ENCODE results near the gene ANKRD23.
"Not testable (repeated sequence)": the region's sequence is repeated elsewhere in the genome, so short reads cannot be mapped to it uniquely, and the experiment has no call there.

The ANKRD23 gene

GRCh38 chr2:96866986-96867755, 23.4 kb upstream of the ANKRD23 start:
- no peak for DNase-seq (ENCODE audit: low read depth)
- TF ChIP-seq, protein P1, sequence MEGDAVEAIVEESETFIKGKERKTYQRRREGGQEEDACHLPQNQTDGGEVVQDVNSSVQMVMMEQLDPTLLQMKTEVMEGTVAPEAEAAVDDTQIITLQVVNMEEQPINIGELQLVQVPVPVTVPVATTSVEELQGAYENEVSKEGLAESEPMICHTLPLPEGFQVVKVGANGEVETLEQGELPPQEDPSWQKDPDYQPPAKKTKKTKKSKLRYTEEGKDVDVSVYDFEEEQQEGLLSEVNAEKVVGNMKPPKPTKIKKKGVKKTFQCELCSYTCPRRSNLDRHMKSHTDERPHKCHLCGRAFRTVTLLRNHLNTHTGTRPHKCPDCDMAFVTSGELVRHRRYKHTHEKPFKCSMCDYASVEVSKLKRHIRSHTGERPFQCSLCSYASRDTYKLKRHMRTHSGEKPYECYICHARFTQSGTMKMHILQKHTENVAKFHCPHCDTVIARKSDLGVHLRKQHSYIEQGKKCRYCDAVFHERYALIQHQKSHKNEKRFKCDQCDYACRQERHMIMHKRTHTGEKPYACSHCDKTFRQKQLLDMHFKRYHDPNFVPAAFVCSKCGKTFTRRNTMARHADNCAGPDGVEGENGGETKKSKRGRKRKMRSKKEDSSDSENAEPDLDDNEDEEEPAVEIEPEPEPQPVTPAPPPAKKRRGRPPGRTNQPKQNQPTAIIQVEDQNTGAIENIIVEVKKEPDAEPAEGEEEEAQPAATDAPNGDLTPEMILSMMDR (conservative IDR thresholded peaks at IDR 0.05; ENCODE audit: low read depth, low read length) = no peak
- H3K4me3 ChIP-seq (ENCODE audit: low read length) = peak overlapping the region; percentile 87

GRCh38 chr2:96866586-96866985, 22.8 kb upstream of the ANKRD23 start:
- H3K4me3 ChIP-seq (ENCODE audit: low read length) = peak overlapping the region; percentile 87
- DNase-seq (ENCODE audit: low read depth) = no peak
- TF ChIP-seq, protein P1 (conservative IDR thresholded peaks at IDR 0.05; ENCODE audit: low read depth, low read length) = no peak

DNA sequence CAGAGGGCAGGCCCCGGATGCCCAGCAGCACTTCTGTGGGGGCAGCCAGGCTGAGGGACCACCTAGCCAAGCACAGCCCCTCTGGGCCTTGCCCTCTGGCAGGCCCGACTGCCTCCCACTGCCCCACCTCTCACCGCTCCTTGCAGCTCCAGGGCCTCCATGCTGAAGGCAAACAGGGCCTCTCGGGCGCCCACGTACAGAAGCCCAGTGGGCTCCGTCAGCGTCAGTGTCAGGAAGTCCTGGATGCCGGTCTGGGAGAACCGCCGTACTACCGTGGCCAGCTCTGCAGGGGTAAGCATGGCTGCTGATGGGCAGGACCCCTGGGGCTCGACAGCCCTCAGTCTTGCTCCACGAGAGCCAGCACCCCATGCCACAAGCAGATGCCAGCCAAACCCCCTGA, 22.3 kb upstream of the ANKRD23 start:
- H3K4me3 ChIP-seq (ENCODE audit: low read length) = no peak overlapping the region
- TF ChIP-seq, protein P1 (conservative IDR thresholded peaks at IDR 0.05; ENCODE audit: low read depth, low read length) = no peak
- no peak for DNase-seq (ENCODE audit: low read depth)

- DNase-seq (ENCODE audit: low read depth) = no peak
- no peak overlapping the region for H3K4me3 ChIP-seq (ENCODE audit: low read length)
- TF ChIP-seq, protein P1 (conservative IDR thresholded peaks at IDR 0.05; ENCODE audit: low read depth, low read length) = no peak
These were observed 21.8 kb upstream of the ANKRD23 start for GRCh38 chr2:96865654-96866053.

DNA sequence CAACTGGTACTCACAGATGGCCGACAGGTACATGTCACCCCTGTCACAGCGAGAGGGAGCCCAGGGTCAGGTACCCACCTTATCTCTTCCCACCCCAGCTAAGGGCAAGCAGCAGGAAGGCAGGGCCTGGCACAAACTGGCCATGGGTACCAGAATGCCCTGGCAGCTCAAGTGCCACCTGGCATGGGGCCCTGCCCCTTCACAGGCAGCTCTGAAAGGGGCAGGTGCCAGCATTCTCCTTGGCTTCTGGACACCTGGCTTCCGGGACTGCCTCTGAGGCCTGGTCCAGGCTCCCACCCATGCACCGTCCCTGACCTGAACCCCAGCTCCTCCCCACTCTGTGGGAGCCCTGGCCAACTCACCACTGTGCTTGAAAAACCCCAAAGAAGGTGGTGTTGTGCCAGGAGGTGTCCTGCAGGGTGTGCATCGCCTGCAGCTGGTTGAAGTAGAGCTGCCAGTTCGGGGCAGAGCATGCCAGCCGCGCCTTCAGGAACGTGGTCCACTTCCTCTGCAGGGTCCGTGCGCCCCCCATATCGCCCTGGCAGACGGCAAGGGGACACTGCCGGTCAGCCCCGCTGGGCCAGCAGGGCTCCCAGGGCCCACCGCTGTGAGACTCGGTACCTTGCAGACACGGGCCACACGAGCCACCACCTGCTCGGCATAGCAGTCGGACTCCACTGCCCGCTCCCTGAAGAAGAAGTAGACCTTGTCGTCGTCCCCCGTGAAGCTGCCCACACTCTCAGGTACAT, 20.7 kb upstream of the ANKRD23 start:
- TF ChIP-seq, protein P1 (conservative IDR thresholded peaks at IDR 0.05; ENCODE audit: low read depth, low read length) = no peak
- DNase-seq (ENCODE audit: low read depth) = no peak
- H3K4me3 ChIP-seq (ENCODE audit: low read length) = no peak overlapping the region

- no peak for DNase-seq (ENCODE audit: low read depth)
- no peak overlapping the region for H3K4me3 ChIP-seq (ENCODE audit: low read length)
- TF ChIP-seq, protein P1 (conservative IDR thresholded peaks at IDR 0.05; ENCODE audit: low read depth, low read length) = no peak
These were observed 19.9 kb upstream of the ANKRD23 start for GRCh38 chr2:96863575-96864342.

GRCh38 chr2:96863056-96863455, 19.2 kb upstream of the ANKRD23 start:
- H3K4me3 ChIP-seq (ENCODE audit: low read length); DNase-seq (ENCODE audit: low read depth): not testable (repeated sequence)
